CD4-positive, alpha-beta T cell treated with Interleukin-6 at 100 ng/mL for 8 hours (primary cell): ENCODE results near the gene ARHGAP26.
A peak's percentile ranks its signal among the peaks of the same experiment; 100 is the strongest.

ENCODE experiments used
- DNase-seq: peaks from one replicate; pipeline ENCODE4 v3.0.0-alpha.2; 2020; ENCODE audit warnings: mixed read lengths, low spot score

Gene ARHGAP26

GRCh38 chr5:142769793-142770649 lies at the start of gene ARHGAP26:
ARHGAP26 (plus strand) TSS chr5:142770377; CDS start chr5:142770762, 385 bp downstream.
- peak; percentile 93 for DNase-seq

GRCh38 chr5:142720641-142721271 lies 49.4 kb upstream of the ARHGAP26 start:
- DNase-seq = no peak

GRCh38 chr5:142722146-142722545 lies 48.0 kb upstream of the ARHGAP26 start:
- DNase-seq = no peak

GRCh38 chr5:142722896-142723295 lies 47.3 kb upstream of the ARHGAP26 start:
- DNase-seq = no peak

GRCh38 chr5:142724821-142725220 lies 45.4 kb upstream of the ARHGAP26 start:
- no peak for DNase-seq

- no peak for DNase-seq
Observed at GRCh38 chr5:142725231-142726187, 44.7 kb upstream of the ARHGAP26 start.

- no peak for DNase-seq
Observed at GRCh38 chr5:142726188-142726731, 43.9 kb upstream of the ARHGAP26 start.

- no peak for DNase-seq
Observed at GRCh38 chr5:142727735-142728047, 42.5 kb upstream of the ARHGAP26 start.

- no peak for DNase-seq
Observed at GRCh38 chr5:142735323-142736246, 34.6 kb upstream of the ARHGAP26 start.

GRCh38 chr5:142736247-142736632 lies 33.9 kb upstream of the ARHGAP26 start:
- DNase-seq = no peak

- DNase-seq = no peak
Observed at GRCh38 chr5:142737179-142737578, 33.0 kb upstream of the ARHGAP26 start.

- DNase-seq = no peak
Observed at GRCh38 chr5:142740474-142741242, 29.5 kb upstream of the ARHGAP26 start.

- DNase-seq = no peak
Observed at GRCh38 chr5:142743592-142744441, 26.4 kb upstream of the ARHGAP26 start.

- DNase-seq = no peak
Observed at GRCh38 chr5:142745268-142745667, 24.9 kb upstream of the ARHGAP26 start.

GRCh38 chr5:142746532-142747433 lies 23.4 kb upstream of the ARHGAP26 start:
- no peak for DNase-seq

- no peak for DNase-seq
Observed at GRCh38 chr5:142748132-142748531, 22.0 kb upstream of the ARHGAP26 start.

GRCh38 chr5:142748568-142749249 lies 21.5 kb upstream of the ARHGAP26 start:
- DNase-seq = peak; percentile 53

- DNase-seq = no peak
Observed at GRCh38 chr5:142749321-142749720, 20.9 kb upstream of the ARHGAP26 start.
